ENCODE measurements around the gene PPARG.
"Not testable (repeated sequence)": the region's sequence is repeated elsewhere in the genome, so short reads cannot be mapped to it uniquely, and the experiment has no call there.

The PPARG gene

DNA sequence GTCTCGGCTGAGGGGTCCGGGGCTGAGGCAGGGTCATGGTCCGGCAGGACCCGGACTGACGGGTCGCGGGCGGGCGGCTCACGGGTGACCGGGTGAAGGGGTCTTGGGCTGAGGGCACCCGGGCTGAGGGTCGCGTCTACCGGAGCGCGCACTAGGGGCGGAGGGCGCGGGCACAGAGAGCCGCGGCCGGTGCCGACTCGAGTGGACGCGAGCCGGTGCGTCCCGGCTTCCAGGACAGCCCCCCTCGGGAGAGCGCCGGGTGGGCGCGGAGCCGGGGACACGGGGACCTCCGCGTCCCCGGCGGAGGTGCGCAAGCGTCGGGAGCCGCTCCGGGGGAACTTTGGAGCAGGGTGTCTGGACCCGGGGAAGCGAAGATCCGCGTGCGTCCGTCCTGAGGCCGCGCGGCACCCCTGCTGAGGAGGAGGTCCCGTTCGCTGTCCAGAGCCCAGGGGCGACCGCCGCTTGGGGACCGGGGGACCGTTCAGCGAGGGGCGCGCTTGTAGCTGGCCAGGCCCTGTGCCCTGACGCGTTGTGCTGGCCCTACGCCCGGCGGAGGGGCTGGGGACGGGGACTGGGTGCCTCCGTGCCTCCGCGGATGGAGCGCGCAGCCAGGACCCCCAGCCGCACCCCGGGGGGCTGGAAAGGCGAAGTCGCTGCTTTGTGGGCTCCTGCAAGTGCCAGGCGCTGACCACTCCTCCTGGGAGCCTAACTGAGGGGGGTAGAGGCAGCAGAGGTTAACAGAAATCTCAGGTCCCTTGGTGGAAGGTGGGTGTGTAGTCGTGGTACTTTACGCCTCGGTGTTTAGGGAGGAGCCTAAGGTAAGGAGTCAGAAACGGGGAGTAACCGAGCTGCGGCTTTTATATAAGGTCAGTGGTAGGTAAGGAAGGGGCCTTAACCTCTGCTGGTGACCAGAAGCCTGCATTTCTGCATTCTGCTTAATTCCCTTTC is at the start of gene PPARG:
Gene PPARG (plus strand): TSS at position 889 of the 948 bp plus-strand sequence. CDS start 90,642 bp downstream, outside the sequence.
- no peak for DNase-seq (ENCODE audit: low read depth)

DNA sequence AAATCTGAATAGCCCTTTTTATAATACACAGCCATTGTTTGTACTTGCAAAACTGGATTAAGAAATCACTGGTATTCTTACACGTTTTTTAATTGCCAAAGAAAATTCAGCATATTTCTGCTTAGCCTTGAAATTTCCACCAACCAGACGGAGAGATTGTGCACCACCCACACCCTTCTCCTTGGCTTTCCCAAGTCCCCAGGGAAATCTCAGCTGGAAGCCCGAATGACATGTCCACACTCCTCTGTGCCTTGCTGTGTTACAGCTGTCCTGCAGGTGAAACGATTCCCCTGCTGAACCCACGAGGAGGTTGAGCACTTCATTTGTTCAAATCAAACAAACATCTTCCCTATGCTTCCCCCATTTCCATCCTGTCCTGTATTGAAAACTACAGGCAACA is 49.6 kb upstream of the PPARG start:
- DNase-seq (ENCODE audit: low read depth): no peak

DNA sequence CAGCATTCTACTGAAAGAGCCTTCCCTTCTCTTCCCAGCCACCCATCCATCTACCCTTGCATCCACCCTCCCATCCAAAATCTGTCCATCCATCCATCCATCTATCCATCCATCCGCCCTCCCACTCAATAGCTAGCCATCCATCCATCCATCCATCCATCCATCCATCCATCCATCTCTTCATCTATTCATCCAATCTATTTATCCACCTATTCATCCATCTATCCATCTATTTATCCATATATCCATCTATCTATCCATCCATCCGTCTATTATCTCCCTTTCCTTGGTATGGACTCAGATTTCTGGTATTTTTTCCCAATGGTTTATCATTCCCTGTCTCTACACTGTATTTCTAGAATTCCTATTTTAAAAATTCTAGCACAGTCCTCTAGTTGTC is 46.1 kb upstream of the PPARG start:
- DNase-seq (ENCODE audit: low read depth): no peak

DNA sequence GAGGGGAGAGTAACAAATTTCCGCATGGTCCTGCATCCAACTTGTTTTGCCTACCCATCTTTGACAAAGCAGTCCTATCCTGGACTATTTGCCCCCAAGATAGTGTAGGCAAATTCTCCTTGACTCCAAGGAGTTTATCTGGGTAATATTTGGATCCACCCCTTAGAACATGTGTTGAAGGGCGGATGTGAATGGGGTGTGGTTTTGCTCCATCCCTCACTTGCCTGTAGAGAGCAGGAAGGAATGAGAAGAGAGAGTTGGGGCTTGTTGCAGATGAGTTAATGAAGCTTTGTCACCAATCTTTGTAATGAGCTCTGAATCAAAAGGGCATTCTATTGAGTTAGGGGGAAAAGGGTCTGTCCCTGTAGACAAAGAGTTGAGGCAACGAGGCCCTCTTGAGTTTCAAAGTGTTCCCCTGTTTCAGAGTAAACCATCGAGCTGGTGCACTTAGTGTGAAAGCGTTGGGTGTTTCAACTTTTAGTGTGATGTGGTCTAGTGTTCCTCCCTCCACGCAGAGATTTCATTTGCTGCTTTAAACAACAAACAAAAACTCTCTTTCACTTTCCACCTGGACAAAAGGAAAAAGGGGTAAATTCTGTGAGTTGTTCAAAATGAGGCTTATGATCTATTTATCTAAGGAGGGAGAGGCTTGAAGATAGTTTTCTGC is 42.2 kb upstream of the PPARG start:
- no peak for DNase-seq (ENCODE audit: low read depth)

DNA sequence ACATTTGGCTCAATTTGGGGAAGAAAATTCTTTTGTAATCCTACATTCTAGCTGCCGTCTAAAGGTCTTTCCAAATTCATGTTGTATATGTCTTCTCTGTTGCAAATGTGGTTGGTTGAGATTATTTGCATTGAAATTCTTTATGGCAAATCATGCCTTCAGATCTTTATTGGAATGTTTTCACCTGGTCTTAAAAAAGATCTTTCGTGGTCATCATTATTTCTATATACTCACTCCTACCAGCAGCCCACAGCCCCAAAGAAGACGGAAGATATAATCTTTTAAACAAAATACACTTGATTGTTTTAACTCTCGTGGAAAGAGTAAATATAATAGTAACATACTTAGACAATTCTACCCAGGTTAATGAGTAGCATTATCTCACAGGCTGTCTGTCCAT is 41.5 kb upstream of the PPARG start:
- no peak for DNase-seq (ENCODE audit: low read depth)

DNA sequence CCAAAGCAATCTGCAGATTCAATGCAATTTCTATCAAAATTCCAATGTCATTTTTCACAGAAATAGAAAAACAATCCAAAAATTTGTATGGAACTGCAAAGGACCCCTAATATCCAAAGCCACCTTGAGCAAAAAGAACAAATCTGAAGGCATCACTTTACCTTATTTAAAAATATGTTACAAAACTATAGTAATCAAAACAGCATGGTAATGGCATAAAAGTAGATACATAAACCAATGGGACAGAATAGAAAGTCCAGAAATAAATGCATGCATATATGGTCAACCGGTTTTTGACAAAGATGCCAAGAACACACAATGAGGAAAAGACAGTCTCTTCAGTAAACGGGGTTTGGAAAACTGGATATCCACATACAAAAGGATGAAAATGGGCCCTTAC is 39.4 kb upstream of the PPARG start:
- DNase-seq (ENCODE audit: low read depth): no peak

DNA sequence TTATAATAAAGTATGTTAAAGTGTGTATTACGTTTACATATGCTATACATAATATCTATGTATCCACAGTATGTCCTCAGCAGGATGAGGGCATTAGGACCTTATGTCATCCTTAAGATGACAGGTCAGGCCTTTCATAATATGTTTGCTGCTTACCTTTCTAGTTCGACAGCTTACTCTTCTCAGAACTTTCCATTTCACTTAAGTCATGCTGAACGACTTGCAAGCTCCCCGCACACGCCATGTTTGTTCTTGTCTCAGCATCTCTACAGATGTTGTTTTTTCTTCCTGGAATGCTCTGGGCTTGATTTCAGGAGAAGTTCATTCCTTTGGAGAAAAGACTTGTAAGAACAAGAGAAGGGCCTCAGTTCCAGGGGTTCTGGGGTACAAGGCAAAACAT is 36.0 kb upstream of the PPARG start:
- no peak for DNase-seq (ENCODE audit: low read depth)

DNA sequence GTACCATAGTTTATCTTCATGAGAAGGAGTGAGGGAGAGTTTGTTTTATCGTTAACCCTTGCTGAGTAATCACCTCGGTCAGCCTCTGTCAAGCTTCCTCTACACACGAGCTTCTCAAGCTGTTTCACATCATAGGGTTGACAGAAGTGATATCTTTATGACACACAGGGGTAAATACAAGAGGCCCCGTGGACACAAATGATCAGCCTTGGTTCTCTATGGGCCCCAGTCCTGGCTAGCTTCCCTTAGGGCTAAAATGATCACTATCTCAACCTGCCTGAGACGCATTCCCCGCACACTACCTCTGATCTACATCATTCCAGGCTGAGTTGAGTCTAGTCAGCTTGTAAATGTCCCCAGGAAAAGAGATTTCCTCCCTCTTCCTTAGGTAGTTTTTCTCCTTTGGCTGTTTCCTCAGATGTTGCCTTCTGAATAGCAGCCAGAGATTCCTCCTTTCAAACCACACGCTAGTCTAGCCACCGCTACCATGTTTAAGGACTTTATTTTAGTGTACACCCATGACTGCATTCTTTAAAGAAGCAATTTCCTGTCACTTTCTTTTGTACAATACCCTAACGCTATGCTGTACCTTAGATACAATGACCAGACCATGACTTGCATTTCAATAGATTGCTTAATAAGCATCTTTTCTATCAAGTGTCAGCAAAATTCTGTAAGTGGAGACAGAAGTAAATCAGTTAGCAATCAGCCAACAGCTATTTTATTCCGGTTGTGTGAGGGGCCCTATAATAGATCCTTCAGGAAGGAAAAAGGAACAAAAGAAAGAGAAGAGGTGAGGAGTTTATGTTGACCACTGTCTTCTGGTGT is 35.1 kb upstream of the PPARG start:
- DNase-seq (ENCODE audit: low read depth): no peak

DNA sequence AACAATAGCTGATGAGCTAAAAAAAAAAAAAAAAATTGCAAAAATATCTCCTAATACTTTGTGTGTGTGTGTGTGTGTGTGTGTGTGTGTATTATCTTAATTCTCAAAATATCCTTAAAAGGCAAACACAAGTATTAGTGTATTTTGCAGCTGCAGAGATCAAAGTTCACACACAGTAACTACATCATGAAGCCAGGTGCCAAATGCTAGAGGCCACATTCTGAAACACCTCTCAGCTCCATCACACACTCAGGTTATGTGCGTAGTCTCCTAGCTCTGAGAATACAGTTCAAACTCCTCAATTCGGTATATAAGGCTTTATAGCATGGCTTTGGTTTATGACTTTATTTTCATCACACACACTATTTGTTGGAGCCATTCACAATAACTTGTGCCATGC is 33.5 kb upstream of the PPARG start:
- no peak for DNase-seq (ENCODE audit: low read depth)

DNA sequence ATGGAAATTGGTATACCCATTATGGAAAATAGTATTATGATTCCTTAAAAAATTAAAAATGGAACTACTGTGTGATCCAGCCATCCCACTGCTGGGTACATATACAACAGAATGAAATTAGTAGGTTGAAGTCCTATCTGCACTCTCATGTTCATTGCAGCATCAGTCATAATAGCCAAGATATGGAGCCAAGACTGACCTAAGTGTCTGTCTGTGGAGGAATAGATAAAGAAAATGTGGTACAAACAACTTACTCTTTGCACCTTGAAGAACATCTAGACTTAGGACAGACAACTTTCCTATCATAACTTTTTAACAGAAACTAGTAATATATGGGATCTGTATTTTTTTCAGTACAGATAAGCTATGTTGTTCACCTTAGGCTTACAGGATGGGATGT is 30.0 kb upstream of the PPARG start:
- no peak for DNase-seq (ENCODE audit: low read depth)

DNA sequence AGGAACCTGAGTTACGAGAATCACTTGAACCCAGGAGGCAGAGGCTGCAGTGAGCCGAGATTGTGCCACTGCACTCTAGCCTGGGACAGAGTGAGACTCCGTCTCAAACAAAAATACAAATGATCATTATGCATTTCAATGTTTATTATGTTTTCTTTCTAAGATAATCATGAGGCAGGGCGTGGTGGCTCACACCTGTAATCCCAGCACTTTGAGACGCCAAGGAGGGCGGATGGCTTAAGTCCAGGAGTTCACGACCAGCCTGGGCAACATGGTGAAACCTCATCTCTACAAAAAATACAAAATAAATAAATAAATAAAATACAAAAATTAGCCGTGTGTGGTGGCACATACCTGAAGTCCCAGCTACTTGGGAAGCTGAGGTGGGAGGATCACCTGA is 26.7 kb upstream of the PPARG start:
- DNase-seq (ENCODE audit: low read depth): not testable (repeated sequence)

DNA sequence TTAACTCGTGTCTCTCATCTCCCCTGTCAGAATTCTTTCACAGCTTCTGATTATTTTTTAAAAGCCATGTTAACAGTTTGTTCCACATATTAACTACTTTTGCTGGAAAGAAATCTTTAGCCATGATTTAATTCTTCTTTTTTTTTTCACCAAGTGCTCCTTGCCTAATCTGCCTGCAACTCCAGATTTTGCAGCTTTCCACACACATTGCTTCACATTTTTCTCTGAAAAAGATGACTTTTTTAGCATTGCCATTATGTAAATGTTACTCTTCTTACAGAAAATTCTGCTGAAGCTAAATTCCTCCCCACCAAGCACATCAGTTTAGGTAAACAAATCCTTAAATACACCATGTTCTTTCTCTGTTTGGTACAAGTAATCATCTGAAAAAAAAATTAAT is 23.4 kb upstream of the PPARG start:
- no peak for DNase-seq (ENCODE audit: low read depth)

DNA sequence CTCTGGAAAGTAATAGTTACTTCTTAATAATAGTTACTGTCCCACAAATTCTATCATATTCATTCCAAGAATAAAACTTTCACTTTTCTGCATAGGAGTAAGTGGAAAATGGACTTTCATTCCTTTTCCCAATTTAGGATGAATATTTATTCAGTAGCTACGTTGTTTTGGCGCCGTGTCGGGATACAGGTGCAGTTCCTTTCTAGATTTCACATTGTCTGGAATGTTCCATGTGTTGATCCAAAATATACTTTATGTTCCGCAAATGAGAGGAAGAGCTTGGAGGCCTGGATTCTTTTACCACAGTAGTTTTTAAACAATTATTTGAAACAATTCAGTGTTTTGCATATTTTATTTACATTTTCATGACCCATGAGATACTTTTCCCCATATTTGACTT is 22.8 kb upstream of the PPARG start:
- no peak for DNase-seq (ENCODE audit: low read depth)

DNA sequence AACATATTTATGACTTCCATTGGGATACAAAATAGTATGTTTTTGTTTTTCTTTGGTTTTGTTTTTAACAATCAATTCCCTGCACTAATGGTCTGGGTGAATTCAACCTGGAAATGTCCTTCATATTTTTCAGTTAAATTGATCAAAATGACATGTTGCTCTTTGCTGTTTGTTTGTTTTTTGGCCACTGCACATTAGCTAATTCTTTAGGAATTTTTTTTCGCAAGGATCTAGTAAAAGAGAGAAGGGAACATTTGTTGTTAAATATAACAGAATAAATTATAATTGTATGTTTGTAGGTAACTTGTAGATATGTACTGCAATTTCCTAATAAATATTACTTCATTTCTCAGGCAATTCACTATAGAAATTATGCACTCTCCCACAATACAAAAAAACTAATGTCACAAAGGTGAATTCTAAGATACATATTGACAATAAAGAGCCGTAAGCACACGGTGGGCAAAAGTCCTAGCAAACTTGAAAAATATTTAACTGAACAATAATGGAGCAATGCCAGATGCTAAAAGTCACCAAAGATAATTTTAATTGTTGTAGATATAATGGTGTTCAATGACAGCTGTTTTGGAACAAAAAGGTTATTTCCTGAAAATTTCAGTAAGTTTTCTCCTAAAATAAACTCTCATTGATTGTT is 21.4 kb upstream of the PPARG start:
- DNase-seq (ENCODE audit: low read depth): no peak

DNA sequence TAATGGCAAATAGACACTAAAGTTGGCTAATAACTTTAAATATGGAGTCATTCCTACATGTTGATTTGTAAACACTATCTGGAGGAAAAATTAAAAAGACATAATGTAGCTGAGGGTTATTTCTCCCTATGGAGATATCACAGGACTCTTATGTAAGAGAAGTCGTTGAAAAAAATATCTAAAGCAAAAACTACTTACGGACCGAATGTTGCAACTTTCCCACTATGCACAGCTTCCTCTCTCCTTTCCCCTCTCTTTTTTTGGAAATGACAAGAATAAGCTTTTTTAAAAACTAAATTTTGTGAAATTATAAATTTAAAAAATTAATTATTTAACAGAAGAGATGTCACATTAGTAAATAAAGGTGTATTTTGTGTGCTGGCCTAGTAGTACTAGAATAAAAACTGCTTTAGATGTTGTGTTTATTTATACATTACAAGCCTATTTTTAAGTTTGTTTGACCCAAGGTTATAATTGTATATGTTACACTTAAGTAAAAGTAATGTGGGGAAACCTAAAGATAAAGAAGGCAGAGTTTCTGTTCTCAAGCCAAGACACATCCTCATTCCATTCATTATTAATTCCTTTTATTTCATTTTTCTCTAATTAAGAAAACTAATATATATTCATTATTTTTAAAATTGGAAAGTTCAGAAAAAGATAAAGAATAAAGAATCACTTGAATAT is 20.7 kb upstream of the PPARG start:
- no peak for DNase-seq (ENCODE audit: low read depth)

DNA sequence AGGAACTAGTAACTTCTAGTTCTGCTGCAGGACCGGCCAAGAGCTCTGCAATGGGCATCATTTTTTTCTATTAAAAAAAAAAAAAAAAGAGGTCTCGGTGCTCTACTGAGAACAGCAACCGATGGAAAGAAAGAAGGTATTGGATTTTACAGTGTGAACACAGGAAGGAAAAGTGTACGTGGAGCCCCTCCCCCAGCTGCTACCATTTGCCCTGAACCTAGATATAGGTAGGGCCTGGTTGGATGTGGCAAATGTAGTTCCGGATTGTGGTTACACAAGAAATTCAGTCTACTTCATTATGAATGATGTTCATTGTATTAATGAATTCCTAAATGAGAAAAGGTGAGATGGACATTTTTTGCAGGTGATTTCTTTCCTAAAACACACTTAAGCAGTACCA is 17.9 kb upstream of the PPARG start:
- DNase-seq (ENCODE audit: low read depth): no peak

DNA sequence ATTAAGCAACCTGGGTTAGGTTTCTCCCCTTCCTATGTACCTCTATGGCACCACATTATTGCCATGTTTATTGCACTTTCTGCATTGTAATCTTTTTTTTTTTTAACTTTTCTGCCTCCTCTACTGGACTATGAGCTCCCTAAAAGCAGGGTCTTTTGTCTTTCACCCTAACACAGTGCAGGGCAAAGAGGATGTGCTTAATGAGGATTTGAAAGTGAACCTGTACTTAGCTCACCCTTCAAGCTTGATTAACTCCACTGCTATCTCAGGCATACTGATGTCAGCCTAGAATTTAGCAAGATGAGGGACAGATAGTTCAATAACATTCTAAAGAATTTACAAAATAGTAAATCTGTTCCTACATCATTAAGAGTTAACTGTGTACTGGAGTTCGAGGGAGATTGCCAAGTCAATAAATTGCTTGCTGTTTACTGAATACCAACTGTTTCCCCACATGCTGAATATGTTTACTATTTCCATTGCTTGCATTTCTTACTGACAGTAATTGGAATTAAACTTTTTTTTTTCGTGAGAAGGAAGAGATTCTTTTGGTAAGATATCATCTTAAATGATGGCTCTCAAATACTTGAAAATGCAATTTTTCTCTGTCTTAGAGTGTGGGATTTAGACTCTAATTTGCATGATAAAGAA is 15.7 kb upstream of the PPARG start:
- DNase-seq (ENCODE audit: low read depth): no peak

DNA sequence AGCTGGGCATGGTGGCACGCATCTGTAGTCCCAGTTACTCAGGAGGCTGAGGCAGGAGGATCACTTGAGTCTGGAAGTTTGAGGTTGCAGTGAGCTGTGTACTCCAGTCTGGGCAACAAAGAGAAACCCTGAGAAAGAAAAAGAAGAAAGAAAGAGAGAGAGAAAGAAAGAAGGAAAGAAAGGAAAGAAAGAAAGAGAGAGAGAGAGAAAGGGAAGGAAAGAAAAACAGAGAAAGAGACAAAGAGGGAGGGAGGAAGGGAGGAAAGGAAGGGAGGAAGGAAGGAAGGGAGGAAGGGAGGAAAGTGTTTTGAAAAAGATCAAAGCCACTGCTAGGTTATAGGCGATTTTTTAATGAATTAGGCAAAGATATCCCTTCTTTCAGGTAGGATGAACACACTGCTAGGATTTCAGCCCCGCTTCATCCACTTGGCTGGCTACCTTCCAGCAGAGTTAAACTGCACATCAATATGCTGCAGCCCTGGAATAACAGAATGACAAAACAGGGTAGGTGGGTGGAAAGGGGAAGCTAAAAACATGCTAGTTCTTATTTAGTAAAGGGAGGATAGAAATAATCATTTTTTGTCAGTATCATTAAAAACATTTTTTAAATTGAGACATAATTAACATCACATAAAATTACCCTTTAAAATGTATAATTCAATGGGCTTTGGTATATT is 12.8 kb upstream of the PPARG start:
- no peak for DNase-seq (ENCODE audit: low read depth)

DNA sequence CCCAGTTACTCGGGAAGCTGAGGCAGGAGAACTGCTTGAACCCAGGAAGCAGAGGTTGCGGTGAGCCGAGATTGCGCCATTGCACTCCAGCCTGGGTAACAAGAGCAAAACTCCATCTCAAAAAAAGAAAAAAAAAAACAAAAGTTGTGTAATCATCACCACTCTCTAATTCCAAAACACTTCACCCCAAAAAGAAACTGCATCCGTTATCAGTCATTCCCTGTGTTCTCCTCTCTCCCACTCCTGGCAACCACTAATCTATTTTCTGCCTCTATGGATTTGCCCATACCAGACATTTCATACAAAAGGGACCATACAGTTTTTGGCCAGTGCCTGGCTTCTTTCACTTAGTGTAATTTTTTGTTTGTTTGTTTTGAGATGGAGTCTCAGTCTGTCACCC is 12.0 kb upstream of the PPARG start:
- DNase-seq (ENCODE audit: low read depth): not testable (repeated sequence)

DNA sequence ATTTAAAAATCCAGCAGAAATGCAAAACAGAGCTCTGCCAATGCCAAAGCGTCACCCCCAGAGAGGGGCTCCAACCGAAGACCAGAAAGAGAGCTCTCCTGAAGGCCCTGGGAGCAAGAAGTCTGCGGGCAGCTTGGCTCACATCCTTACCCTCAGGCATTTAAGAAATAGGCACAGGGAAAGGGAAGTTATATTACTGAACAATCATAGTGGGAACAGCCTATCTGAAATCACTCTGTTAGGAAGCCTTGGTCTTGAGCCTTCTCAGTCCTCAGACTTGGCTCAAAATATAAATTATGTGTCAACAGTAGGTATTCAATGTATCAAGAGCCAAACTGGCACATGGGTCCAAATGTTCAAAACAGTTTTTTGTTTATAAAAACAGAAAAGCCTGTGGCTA is 10.3 kb upstream of the PPARG start:
- DNase-seq (ENCODE audit: low read depth): no peak

All from non-pigmented ciliary epithelial cell (primary cell).